Upper lobe of left lung (tissue), 6 donors: Measurements from ENCODE around the gene DPM2. TPM values are rescaled to one million over a fixed set of nuclear protein-coding genes. Genes with fewer than 3 reads are reported as not detected.

Experiments
- ATAC-seq, 2 donors: fragments of 200-7000 bp; cut with Tn5 transposase; one replicate each; pipeline ENCODE4 v1.9.1; 2022; ENCODE audit warnings: mild to moderate bottlenecking in 2 of 2, moderate library complexity in 2 of 2; ENCODE audit not compliant: low FRiP score in 2 of 2
- DNase-seq, 2 donors: peaks; one replicate each; pipeline ENCODE4 v3.0.0-alpha.2; 2019 to 2020
- H3K27ac ChIP-seq, 4 donors: fragments of 200-600 bp; sonication (generic); one replicate each; pipeline ENCODE4 v1.5.1; 2016 to 2019
- H3K27me3 ChIP-seq, 4 donors: fragments of 200-600 bp; sonication (generic); one replicate each; pipeline ENCODE4 v1.5.1; 2017 to 2019
- H3K36me3 ChIP-seq, 4 donors: fragments of 200-600 bp; sonication (generic); one replicate each; pipeline ENCODE4 v1.5.1; 2016 to 2019
- H3K4me1 ChIP-seq, 4 donors: fragments of 200-600 bp; sonication (generic); one replicate each; pipeline ENCODE4 v1.5.1; 2018 to 2019
- H3K4me3 ChIP-seq, 4 donors: fragments of 200-600 bp; sonication (generic); one replicate each; pipeline ENCODE4 v1.5.1; 2017 to 2019; ENCODE audit warnings: mild to moderate bottlenecking in 2 of 4, moderate library complexity in 1 of 4
- H3K9me3 ChIP-seq, 4 donors: fragments of 200-600 bp; sonication (generic); one replicate each; pipeline ENCODE4 v1.5.1; 2018 to 2019
- CTCF ChIP-seq, 6 experiments: fragments of 450-650 bp in 4 of 6; fragments of 200-600 bp in 2 of 6; sonication (generic) in 2 of 6; IDR thresholded peaks; one replicate each; pipeline ENCODE4 v1.5.1; 2016 to 2019; ENCODE audit warnings: antibody characterized with exemption in 6 of 6
- EP300 ChIP-seq, 4 donors: sonication (generic); formaldehyde crosslinking; IDR thresholded peaks; one replicate each; pipeline ENCODE4 v1.5.1; 2017; ENCODE audit warnings: antibody characterized with exemption in 4 of 4, control low read depth in 2 of 4
- POLR2A ChIP-seq, 4 donors: fragments of 450-650 bp; IDR thresholded peaks; one replicate each; pipeline ENCODE4 v1.5.1; 2016 to 2017; ENCODE audit warnings: antibody characterized with exemption in 4 of 4, mild to moderate bottlenecking in 2 of 4
- POLR2AphosphoS5 ChIP-seq, 2 donors: sonication (generic); formaldehyde crosslinking; IDR thresholded peaks; one replicate each; pipeline ENCODE4 v1.5.1; 2017; ENCODE audit warnings: antibody characterized with exemption in 2 of 2
- WGBS, 2 donors: methylation state at CpG; one replicate each; pipeline ENCODE4 v1.1.5; 2017 to 2018; 5-methylcytosine and 5-hydroxymethylcytosine counted together
- total RNA-seq, 6 donors: library from RNA; depleted of rRNA in 4 of 6; stranded (reverse); fragments of >200 nt in 4 of 6; gene quantifications; one replicate each; pipeline versions ENCODE4 v1.1.0 to v1.2.1, GENCODE V29; 2016 to 2021
- donor health status: DM: no; HTN: no; CAD: no; lungs with moderate emphysema.
- donor health status: DM: no; HTN: yes; CAD: no; lungs with severe emphysema.

DPM2 gene
- total RNA-seq, 6 donors from 2014 or later, result 20.1 to 40.7 (median 25.6) TPM

- H3K27ac ChIP-seq, result peak overlapping the region; percentile 24 to 75 (median 56)
- WGBS, 2 donors, result 63 to 78% methylated on average over 5 of the region's 5 CpGs
- H3K36me3 ChIP-seq, result peaks cover 6 to 49% (median 25%) of the 10 kb centered on the region in 4 donors
- DNase-seq (peak in 1 of 2 donors; percentile 87), ATAC-seq (peak in 1 of 2 donors; percentile 82)
- TF ChIP-seq CTCF (IDR thresholded peaks at IDR 0.05) (no peak), POLR2AphosphoS5 (IDR thresholded peaks at IDR 0.05) (peak in 1 of 2 donors; percentile 32), EP300 (IDR thresholded peaks at IDR 0.05) (peak in 1 of 4 donors; percentile 50), POLR2A (IDR thresholded peaks at IDR 0.05) (peak in 1 of 4 donors; percentile 24)
- H3K4me3 ChIP-seq, result no peak overlapping the region
- H3K9me3 ChIP-seq, result no peaks in the 10 kb centered on the region
- peaks cover 48 to 65% (median 58%) of the 10 kb centered on the region in 4 donors for H3K4me1 ChIP-seq
- H3K27me3 ChIP-seq, result no peaks in the 10 kb centered on the region
Observed at GRCh38 chr9:127912882-127913281, 24.8 kb downstream of the DPM2 start.

DNA sequence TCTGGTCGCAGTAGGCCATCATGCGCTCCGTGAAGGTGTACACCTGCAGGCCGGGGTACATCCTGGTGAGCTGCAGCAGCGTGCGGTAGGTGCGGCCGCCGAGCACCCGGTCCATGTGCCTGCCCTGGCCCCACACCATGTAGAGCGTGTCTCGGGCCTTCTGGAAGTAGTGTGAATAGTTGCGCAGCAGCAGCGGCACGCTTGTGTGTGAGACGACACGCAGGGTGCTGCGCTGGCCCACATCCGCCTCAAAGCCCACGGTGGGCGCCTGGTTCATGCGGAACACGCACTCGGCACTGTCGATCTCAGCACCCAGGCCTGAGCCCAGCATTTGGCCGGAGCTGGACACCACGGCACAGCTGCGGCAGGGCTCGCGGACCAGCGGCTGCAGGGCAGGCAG, 25.4 kb downstream of the DPM2 start:
- Histone ChIP-seq H3K4me3 (no peak overlapping the region), H3K36me3 (peaks cover 6 to 51% (median 25%) of the 10 kb centered on the region in 4 donors), H3K27me3 (no peaks in the 10 kb centered on the region), H3K9me3 (no peaks in the 10 kb centered on the region), H3K27ac (peak overlapping the region in 3 of 4 donors; percentile 42 to 75 (median 70)), H3K4me1 (peaks cover 44 to 61% (median 54%) of the 10 kb centered on the region in 4 donors)
- ATAC-seq (no peak), DNase-seq (peak in 1 of 2 donors; percentile 84)
- no peak for TF ChIP-seq EP300 (IDR thresholded peaks at IDR 0.05)
- TF ChIP-seq POLR2A (IDR thresholded peaks at IDR 0.05), result no peak
- TF ChIP-seq CTCF (IDR thresholded peaks at IDR 0.05), result no peak
- no peak for TF ChIP-seq POLR2AphosphoS5 (IDR thresholded peaks at IDR 0.05)
- 90 to 100% methylated on average over 4 to 31 of the region's 31 CpGs for WGBS, 2 donors

DNA sequence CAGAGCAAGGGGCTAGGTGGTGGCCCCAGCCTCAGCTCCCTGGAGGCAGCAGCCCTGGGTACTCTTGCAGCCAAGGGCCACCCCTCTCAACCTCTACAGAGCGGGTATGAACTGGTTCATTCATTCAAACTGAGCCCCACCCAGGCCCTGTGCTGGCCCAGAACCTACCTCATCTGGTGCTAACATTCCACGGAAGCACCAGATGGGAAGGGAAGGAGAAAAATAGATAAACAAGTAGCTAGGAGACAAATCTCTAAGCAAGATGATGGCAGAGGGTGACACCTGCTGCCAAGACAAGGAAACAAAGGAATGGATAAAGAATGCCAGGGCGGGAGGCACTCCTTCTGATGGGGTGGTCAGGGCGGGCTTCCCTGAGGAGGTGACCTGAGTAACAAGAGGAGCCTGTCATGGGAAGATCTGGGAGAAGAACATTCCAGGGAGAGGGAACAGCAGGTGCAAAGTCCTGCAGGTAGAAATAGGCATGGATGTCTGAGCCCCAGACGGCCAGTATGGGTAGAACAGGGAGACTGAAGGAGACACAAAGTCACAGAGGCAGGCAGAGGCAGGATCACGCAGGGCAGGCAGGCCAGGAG, 26.9 kb downstream of the DPM2 start:
- DNase-seq (no peak), ATAC-seq (no peak)
- H3K4me1 ChIP-seq, result peaks cover 49 to 65% (median 59%) of the 10 kb centered on the region in 4 donors
- H3K4me3 ChIP-seq, result no peak overlapping the region
- TF ChIP-seq POLR2AphosphoS5 (IDR thresholded peaks at IDR 0.05) (no peak), CTCF (IDR thresholded peaks at IDR 0.05) (peak in 3 of 6 experiments; percentile 13 to 36 (median 24)), EP300 (IDR thresholded peaks at IDR 0.05) (no peak)
- H3K27me3 ChIP-seq, result no peaks in the 10 kb centered on the region
- peak overlapping the region; percentile 24 to 75 (median 68) for H3K27ac ChIP-seq
- no peaks in the 10 kb centered on the region for H3K9me3 ChIP-seq
- WGBS, 2 donors, result 64% methylated on average over 5 to 6 of the region's 6 CpGs
- peaks cover 6 to 51% (median 25%) of the 10 kb centered on the region in 4 donors for H3K36me3 ChIP-seq

DNA sequence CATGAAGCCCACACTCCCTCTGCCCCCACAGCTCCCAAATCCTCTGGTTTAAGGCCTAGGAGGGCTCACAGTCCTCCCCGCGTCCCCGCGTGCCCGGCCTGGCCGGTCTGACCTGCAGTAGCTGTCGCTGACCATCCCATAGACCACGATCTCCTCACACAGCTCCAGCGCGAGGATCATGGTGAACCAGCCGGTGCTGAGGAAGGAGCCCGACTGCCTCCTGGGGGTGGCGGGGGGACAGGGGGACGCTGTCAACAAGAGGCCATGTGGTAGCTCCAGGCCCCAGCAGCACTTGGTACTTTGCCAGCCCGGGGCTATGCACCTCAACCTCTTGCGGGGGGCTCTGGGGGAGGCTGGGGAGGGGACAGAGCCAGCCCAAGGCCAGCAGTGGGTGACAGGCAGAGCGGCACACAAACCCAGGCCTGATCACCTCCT, 27.8 kb downstream of the DPM2 start:
- peak overlapping the region in 3 of 4 donors; percentile 66 to 75 (median 70) for H3K27ac ChIP-seq
- 82 to 88% methylated on average over 9 to 17 of the region's 17 CpGs for WGBS, 2 donors
- TF ChIP-seq POLR2AphosphoS5 (IDR thresholded peaks at IDR 0.05), result no peak
- TF ChIP-seq EP300 (IDR thresholded peaks at IDR 0.05), result no peak
- TF ChIP-seq CTCF (IDR thresholded peaks at IDR 0.05), result no peak
- TF ChIP-seq POLR2A (IDR thresholded peaks at IDR 0.05), result no peak
- H3K9me3 ChIP-seq, result no peaks in the 10 kb centered on the region
- no peak for ATAC-seq
- H3K4me3 ChIP-seq, result no peak overlapping the region
- no peaks in the 10 kb centered on the region for H3K27me3 ChIP-seq
- peaks cover 6 to 51% (median 25%) of the 10 kb centered on the region in 4 donors for H3K36me3 ChIP-seq
- peak in 1 of 2 donors; percentile 78 for DNase-seq
- peaks cover 49 to 65% (median 59%) of the 10 kb centered on the region in 4 donors for H3K4me1 ChIP-seq

DNA sequence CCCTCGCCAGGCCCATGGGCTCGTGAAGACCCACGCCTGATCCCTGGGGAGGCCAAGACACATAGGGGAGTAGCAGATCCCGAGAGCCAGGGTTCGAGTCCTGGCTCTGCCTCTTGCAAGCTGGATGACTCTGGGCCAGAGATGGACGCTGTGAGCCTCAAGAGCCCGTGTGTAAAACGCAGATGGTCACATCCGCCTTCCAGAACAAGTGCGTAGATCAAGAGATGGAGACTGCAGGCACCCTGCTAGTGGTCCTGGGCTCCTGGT, 29.1 kb downstream of the DPM2 start:
- Histone ChIP-seq H3K36me3 (peaks cover 6 to 46% (median 25%) of the 10 kb centered on the region in 4 donors), H3K27me3 (no peaks in the 10 kb centered on the region), H3K27ac (peak overlapping the region in 2 of 4 donors; percentile 89 to 94), H3K9me3 (no peaks in the 10 kb centered on the region), H3K4me3 (no peak overlapping the region), H3K4me1 (peaks cover 61 to 72% (median 66%) of the 10 kb centered on the region in 4 donors)
- TF ChIP-seq POLR2A (IDR thresholded peaks at IDR 0.05) (no peak), POLR2AphosphoS5 (IDR thresholded peaks at IDR 0.05) (no peak), EP300 (IDR thresholded peaks at IDR 0.05) (no peak), CTCF (IDR thresholded peaks at IDR 0.05) (no peak)
- ATAC-seq, result no peak
- no peak for DNase-seq
- WGBS, 2 donors, result 95 to 96% methylated on average over 8 to 10 of the region's 10 CpGs
